ENCODE measurements around the gene C16orf92.

DNA sequence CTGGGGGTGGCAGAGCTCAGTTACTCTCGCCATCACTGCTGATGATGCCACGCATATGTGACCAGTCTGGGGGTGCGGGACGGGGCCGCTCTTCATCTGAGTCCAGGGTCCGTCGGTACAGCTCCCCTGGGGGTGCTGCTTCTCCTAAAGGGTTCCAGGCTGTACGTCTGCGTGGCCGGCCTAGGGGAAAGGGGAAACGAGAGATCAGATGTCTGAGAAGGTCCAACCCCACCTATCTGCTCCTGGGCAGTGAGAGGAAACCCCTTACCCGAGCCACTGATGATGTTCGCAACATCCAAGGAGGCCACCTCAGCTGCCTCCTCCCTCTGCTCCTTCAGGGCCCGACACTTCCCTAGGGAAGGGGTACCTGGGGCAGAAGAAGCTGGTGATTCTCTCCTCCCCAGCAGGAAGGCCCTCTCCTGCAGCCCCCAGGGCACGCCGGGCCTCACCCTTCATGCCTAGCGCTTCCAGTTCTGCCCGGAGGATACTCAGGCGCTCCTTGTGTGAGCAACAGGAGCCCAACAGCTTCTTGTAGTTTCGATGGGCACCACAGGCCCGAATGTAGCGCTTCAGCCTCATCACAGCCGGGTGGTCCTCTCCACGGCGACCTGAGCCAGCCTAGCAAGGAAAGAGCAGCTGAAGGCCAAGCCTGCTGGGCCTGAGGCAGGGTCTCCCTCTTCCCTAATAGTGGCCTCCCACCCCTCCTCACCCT is 29.7 kb upstream of the C16orf92 start:
- TF ChIP-seq POLR2A (IDR thresholded peaks at IDR 0.05; ENCODE audit: low read depth): no peak
- TF ChIP-seq, protein P1, sequence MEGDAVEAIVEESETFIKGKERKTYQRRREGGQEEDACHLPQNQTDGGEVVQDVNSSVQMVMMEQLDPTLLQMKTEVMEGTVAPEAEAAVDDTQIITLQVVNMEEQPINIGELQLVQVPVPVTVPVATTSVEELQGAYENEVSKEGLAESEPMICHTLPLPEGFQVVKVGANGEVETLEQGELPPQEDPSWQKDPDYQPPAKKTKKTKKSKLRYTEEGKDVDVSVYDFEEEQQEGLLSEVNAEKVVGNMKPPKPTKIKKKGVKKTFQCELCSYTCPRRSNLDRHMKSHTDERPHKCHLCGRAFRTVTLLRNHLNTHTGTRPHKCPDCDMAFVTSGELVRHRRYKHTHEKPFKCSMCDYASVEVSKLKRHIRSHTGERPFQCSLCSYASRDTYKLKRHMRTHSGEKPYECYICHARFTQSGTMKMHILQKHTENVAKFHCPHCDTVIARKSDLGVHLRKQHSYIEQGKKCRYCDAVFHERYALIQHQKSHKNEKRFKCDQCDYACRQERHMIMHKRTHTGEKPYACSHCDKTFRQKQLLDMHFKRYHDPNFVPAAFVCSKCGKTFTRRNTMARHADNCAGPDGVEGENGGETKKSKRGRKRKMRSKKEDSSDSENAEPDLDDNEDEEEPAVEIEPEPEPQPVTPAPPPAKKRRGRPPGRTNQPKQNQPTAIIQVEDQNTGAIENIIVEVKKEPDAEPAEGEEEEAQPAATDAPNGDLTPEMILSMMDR (IDR thresholded peaks at IDR 0.05): no peak
- no peak for TF ChIP-seq POLR2AphosphoS5 (IDR thresholded peaks at IDR 0.05)

Data from esophagus muscularis mucosa (tissue), 3 donors.